Progenitor cell of endocrine pancreas (in vitro differentiated cells): Measurements from ENCODE around the gene ABCA1. TPM values are rescaled to one million over a fixed set of nuclear protein-coding genes. Genes with fewer than 3 reads are reported as not detected.

Experiments used
- DNase-seq: peaks from one replicate; pipeline ENCODE4 v3.0.0; 2021; ENCODE audit warnings: low spot score; ENCODE audit not compliant: unreplicated experiment
- H3K27ac Mint-ChIP-seq: 2 replicates; pipeline ENCODE4 v1.8.0; 2021; ENCODE audit warnings: mild to moderate bottlenecking, moderate library complexity, mixed read lengths
- H3K27me3 Mint-ChIP-seq: 2 replicates; pipeline ENCODE4 v1.8.0; 2021; ENCODE audit warnings: mixed read lengths
- H3K36me3 Mint-ChIP-seq: 2 replicates; pipeline ENCODE4 v1.8.0; 2022; ENCODE audit warnings: mixed read lengths; ENCODE audit not compliant: insufficient read depth
- H3K4me1 Mint-ChIP-seq: 2 replicates; pipeline ENCODE4 v1.8.0; 2021; ENCODE audit warnings: low read depth, mixed read lengths
- H3K4me3 Mint-ChIP-seq: 2 replicates; pipeline ENCODE4 v1.8.0; 2021; ENCODE audit warnings: low read depth, mild to moderate bottlenecking, moderate library complexity, mixed read lengths
- H3K9me3 Mint-ChIP-seq: 2 replicates; pipeline ENCODE4 v1.8.0; 2021; ENCODE audit warnings: low read depth, mixed read lengths
- CTCF ChIP-seq: fragments of 200-600 bp; sonication (generic); IDR thresholded peaks from one replicate; pipeline ENCODE4 v1.5.0; 2021; ENCODE audit warnings: antibody characterized with exemption, mild to moderate bottlenecking; ENCODE audit not compliant: unreplicated experiment
- total RNA-seq: library from RNA; stranded (reverse); gene quantifications from 2 replicates; pipeline ENCODE4 v1.2.1, GENCODE V29; 2021

Gene ABCA1
- total RNA-seq, 1 donor from 2014 or later, result 41.1 TPM

DNA sequence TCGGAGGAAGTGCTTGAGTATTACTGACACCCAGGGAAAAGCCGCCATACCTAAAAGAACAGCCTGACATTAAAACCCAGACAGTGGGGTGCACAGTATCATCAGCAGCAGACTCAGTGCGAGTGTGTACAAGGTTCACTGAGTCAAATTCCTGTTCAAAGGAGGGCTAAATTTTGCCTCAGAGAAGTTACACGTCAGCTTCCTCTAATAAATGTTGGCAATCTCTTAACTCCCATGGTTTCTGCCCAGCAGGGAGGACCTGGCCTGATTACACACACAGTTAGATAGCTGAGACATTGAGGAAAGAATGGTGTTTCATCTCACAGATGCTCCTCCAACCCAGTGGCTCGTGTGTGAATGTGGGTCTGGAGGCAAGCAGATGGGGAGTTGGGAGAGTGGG is 125.8 kb downstream of the ABCA1 start:
- no peak for TF ChIP-seq CTCF
- no peaks in the 10 kb centered on the region for H3K27me3 Mint-ChIP-seq
- DNase-seq, result no peak
- no peak overlapping the region for H3K4me3 Mint-ChIP-seq
- no peaks in the 10 kb centered on the region for H3K9me3 Mint-ChIP-seq
- peak overlapping the region; percentile 9 for H3K27ac Mint-ChIP-seq
- peaks cover 16% of the 10 kb centered on the region for H3K36me3 Mint-ChIP-seq
- no peaks in the 10 kb centered on the region for H3K4me1 Mint-ChIP-seq

GRCh38 chr9:104800068-104800785 is 127.7 kb downstream of the ABCA1 start:
- H3K27ac Mint-ChIP-seq, result no peak overlapping the region
- TF ChIP-seq CTCF, result no peak
- no peaks in the 10 kb centered on the region for H3K27me3 Mint-ChIP-seq
- H3K36me3 Mint-ChIP-seq, result peaks cover 20% of the 10 kb centered on the region
- no peaks in the 10 kb centered on the region for H3K4me1 Mint-ChIP-seq
- no peaks in the 10 kb centered on the region for H3K9me3 Mint-ChIP-seq
- DNase-seq, result no peak
- no peak overlapping the region for H3K4me3 Mint-ChIP-seq

DNA sequence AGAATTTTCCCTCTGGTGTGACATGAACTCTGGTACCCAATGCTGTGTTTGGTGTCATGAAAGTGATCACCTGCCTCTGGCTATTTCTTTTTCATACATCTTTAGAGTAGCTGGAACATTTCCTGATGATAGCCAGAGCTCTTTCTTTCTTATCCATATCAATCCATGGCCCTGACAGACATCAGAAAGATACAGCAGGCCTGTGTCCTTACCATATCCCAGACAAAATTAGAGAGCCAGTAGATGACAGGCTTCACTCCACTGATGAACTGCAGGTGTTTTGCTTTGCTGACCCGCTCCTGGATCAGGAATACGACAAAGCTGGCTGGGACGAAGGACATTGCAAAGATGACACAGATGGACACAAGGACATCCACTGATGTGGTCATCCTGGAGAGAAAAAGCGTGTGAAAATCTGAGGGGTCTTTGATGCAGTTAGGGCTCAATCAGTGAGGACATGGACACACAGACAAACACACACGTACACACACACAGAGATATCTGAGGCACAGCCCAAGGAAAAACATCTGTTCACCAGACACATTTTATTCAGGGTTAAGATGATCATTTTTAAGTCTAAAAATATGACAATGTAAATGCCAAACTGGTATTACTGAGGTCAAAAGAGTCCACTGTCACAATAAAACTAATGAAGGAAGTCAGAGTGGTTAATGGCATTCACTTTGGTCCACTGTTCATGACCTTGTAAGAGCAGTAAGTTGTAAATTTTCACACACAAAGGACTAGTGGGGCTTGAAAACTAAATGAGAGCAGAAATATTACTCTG is 129.6 kb downstream of the ABCA1 start:
- TF ChIP-seq CTCF, result no peak
- Mint-ChIP-seq H3K36me3 (peaks cover 24% of the 10 kb centered on the region), H3K27ac (no peak overlapping the region), H3K4me1 (no peaks in the 10 kb centered on the region), H3K27me3 (no peaks in the 10 kb centered on the region), H3K9me3 (no peaks in the 10 kb centered on the region), H3K4me3 (no peak overlapping the region)
- DNase-seq, result no peak

DNA sequence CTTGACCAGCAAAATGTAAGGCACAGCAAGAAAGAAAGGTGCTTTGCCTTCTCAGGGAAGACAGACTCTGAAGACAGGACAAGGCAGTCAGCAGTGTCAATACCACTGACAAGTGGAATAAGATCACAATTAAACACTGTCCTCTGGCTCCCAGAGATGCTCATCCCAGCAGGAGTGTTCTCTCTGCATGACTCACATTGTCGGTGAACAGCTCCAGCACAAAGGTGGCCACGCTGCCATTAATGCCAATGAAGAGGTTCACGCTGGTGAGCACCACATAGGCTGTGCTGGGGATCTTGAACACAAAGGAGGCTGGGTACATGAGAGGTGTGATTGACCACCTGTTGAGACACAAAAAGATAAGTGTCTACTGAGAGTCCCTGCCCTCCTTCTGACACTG is 132.1 kb downstream of the ABCA1 start:
- Mint-ChIP-seq H3K9me3 (no peaks in the 10 kb centered on the region), H3K4me3 (no peak overlapping the region), H3K36me3 (peaks cover 31% of the 10 kb centered on the region), H3K27me3 (no peaks in the 10 kb centered on the region), H3K4me1 (no peaks in the 10 kb centered on the region), H3K27ac (no peak overlapping the region)
- TF ChIP-seq CTCF, result no peak
- no peak for DNase-seq

GRCh38 chr9:104795082-104795481 is 132.9 kb downstream of the ABCA1 start:
- no peak for DNase-seq
- Mint-ChIP-seq H3K4me1 (no peaks in the 10 kb centered on the region), H3K4me3 (no peak overlapping the region), H3K9me3 (no peaks in the 10 kb centered on the region), H3K27me3 (no peaks in the 10 kb centered on the region), H3K27ac (no peak overlapping the region), H3K36me3 (peaks cover 31% of the 10 kb centered on the region)
- no peak for TF ChIP-seq CTCF
